K562 (cell line): ENCODE measurements around the gene PIP4K2A. TPM values are rescaled to one million over a fixed set of nuclear protein-coding genes. Genes with fewer than 3 reads are reported as not detected.

Experiments
- ATAC-seq: fragments of 200-7000 bp; cut with Tn5 transposase; 3 replicates; pipeline ENCODE4 v1.9.1; 2020; ENCODE audit warnings: moderate library complexity
- BruUV-seq: library from RNA; stranded (reverse); fragments of 400-500 nt; replicated peaks from 2 replicates; lab custom pipeline; 2021; lab: Mats Ljungman, UMichigan
- CTCF ChIA-PET: fragments of 300-600 bp; formaldehyde crosslinking; extraction: SDS; loops from one replicate; lab custom pipeline; 2021; ENCODE audit warnings: low intra/inter-chr PET ratio; lab: Yijun Ruan, JAX
- POLR2A ChIA-PET: fragments of 300-600, 350-650 bp; sonication (Branson Sonifier 250); formaldehyde crosslinking; extraction: SDS; loops from one replicate; lab custom pipeline; 2021; ENCODE audit warnings: antibody characterized with exemption, inconsistent platforms; lab: Yijun Ruan, JAX
- DNase-seq, 4 experiments: peaks; one replicate each; pipeline versions ENCODE4 v3.0.0 to v3.0.0-alpha.2; 2011 to 2018; ENCODE audit warnings: low spot score in 3 of 4, mixed read lengths in 3 of 4; ENCODE audit errors: extremely low read depth in 1 of 4
- FAIRE-seq: peaks from 2 replicates; lab custom pipeline; 2011; peaks lifted over from hg19 to GRCh38; lab: Jason Lieb, UNC
- H2AFZ ChIP-seq: 2 replicates; pipeline ENCODE4 v1.6.0; 2011; ENCODE audit warnings: low read depth, low read length, control low read depth, inconsistent platforms
- H3K27ac ChIP-seq: fragments of 200-600 bp; 3 replicates; pipeline ENCODE4 v1.8.0; 2011; ENCODE audit warnings: low read depth, mild to moderate bottlenecking, control low read depth, inconsistent platforms, low read length, moderate library complexity, mixed read lengths; ENCODE audit errors: extremely low read depth
- H3K27me3 ChIP-seq, 2 experiments: fragments of 300-600 bp in 1 of 2; 2 replicates in 1 of 2; 3 replicates in 1 of 2; pipeline versions ENCODE4 v1.6.0 to v1.8.0; 2011; ENCODE audit warnings: inconsistent platforms in 2 of 2, low read length in 2 of 2, mild to moderate bottlenecking in 1 of 2, mixed read lengths in 1 of 2, moderate library complexity in 1 of 2; ENCODE audit not compliant: control insufficient read depth in 2 of 2, insufficient read depth in 2 of 2
- H3K36me3 ChIP-seq: fragments of 300-600 bp; 3 replicates; pipeline ENCODE4 v1.8.0; 2011; ENCODE audit warnings: mild to moderate bottlenecking, low read length, inconsistent platforms; ENCODE audit not compliant: control insufficient read depth, insufficient read depth
- H3K4me1 ChIP-seq, 2 experiments: fragments of 200-600 bp in 1 of 2; replicated peaks in 1 of 2; 2 replicates in 1 of 2; 3 replicates in 1 of 2; pipeline versions ENCODE4 v1.5.1 to v1.8.0; 2011; ENCODE audit warnings: inconsistent platforms in 2 of 2, low read length in 2 of 2, mild to moderate bottlenecking in 1 of 2, mixed read lengths in 1 of 2, moderate library complexity in 1 of 2; ENCODE audit not compliant: control insufficient read depth in 2 of 2, insufficient read depth in 2 of 2
- H3K4me2 ChIP-seq: 2 replicates; pipeline ENCODE4 v1.6.1; 2011; ENCODE audit warnings: low read length, control low read depth, inconsistent platforms, mixed read lengths; ENCODE audit not compliant: insufficient read depth
- H3K4me3 ChIP-seq: fragments of 200-600 bp; sonication (generic), shearing (Covaris generic); 2 replicates; pipeline ENCODE4 v1.5.1; 2016; ENCODE audit warnings: control low read depth, inconsistent platforms
- H3K79me2 ChIP-seq: fragments of 200-600 bp; 3 replicates; pipeline ENCODE4 v1.8.0; 2011; ENCODE audit warnings: low read length, inconsistent platforms; ENCODE audit not compliant: control insufficient read depth, insufficient read depth
- H3K9ac ChIP-seq, 2 experiments: 2 replicates each; pipeline versions ENCODE4 v1.6.0 to v1.6.1; 2011; ENCODE audit warnings: low read depth in 2 of 2, low read length in 2 of 2, control low read depth in 1 of 2, inconsistent platforms in 1 of 2, mild to moderate bottlenecking in 1 of 2, mixed read lengths in 1 of 2; ENCODE audit not compliant: insufficient read depth in 1 of 2
- H3K9me1 ChIP-seq: one replicate; pipeline ENCODE4 v1.6.0; 2011; ENCODE audit warnings: inconsistent platforms, mild to moderate bottlenecking, low read length, moderate library complexity; ENCODE audit not compliant: control insufficient read depth, insufficient read depth
- H3K9me3 ChIP-seq: replicated peaks from 2 replicates; pipeline ENCODE4 v1.5.1; 2011; ENCODE audit warnings: low read depth, low read length, inconsistent platforms; ENCODE audit not compliant: control insufficient read depth, insufficient read depth
- H4K20me1 ChIP-seq: replicated peaks from 2 replicates; pipeline ENCODE4 v1.6.1; 2011; ENCODE audit warnings: low read length, inconsistent platforms, mixed read lengths; ENCODE audit not compliant: control insufficient read depth, insufficient read depth
- CBFA2T2 ChIP-seq: fragments of 450-650 bp; conservative IDR thresholded peaks from 2 replicates; pipeline ENCODE4 v1.6.1; 2017; ENCODE audit warnings: mild to moderate bottlenecking
- ESRRA ChIP-seq: fragments of 450-650 bp; IDR thresholded peaks from 2 replicates; pipeline ENCODE4 v1.6.1; 2014; ENCODE audit warnings: low read depth, mild to moderate bottlenecking, moderate library complexity, borderline replicate concordance
- ESRRB ChIP-seq: fragments of 250-450 bp; sonication (Bioruptor Pico); IDR thresholded peaks from 2 replicates; pipeline ENCODE4 v1.5.0; 2020; ENCODE audit warnings: mild to moderate bottlenecking, moderate library complexity, borderline replicate concordance
- NR2C1 ChIP-seq, 2 experiments: fragments of 450-650 bp; IDR thresholded peaks; 2 replicates each; pipeline ENCODE4 v1.6.1; 2017; ENCODE audit warnings: mild to moderate bottlenecking in 2 of 2, antibody characterized with exemption in 1 of 2, inconsistent platforms in 1 of 2, missing compliant biosample characterization in 1 of 2, missing genetic modification characterization in 1 of 2
- PCBP2 ChIP-seq: fragments of 200-400 bp; formaldehyde crosslinking; IDR thresholded peaks from 2 replicates; pipeline ENCODE4 v1.6.1; 2018; ENCODE audit warnings: low read length, low read depth, mild to moderate bottlenecking, moderate library complexity; ENCODE audit not compliant: poor library complexity, severe bottlenecking
- RAD21 ChIP-seq, 2 experiments: fragments of 250-450 bp in 1 of 2; fragments of 450-650 bp in 1 of 2; sonication (Bioruptor Pico) in 1 of 2; formaldehyde crosslinking in 1 of 2; IDR thresholded peaks in 1 of 2; conservative IDR thresholded peaks in 1 of 2; 2 replicates each; pipeline versions ENCODE4 v1.4.0 to v1.8.0; 2020 to 2022; ENCODE audit warnings: mild to moderate bottlenecking in 2 of 2, moderate library complexity in 1 of 2
- RBM14 ChIP-seq: fragments of 200-400 bp; formaldehyde crosslinking; IDR thresholded peaks from 2 replicates; pipeline ENCODE4 v1.6.1; 2018; ENCODE audit warnings: low read depth, mild to moderate bottlenecking, low read length, moderate library complexity, borderline replicate concordance; ENCODE audit not compliant: insufficient read depth
- RERE ChIP-seq: sonication (generic); formaldehyde crosslinking; IDR thresholded peaks from 2 replicates; pipeline ENCODE4 v1.8.0; 2023; ENCODE audit warnings: missing genetic modification reagents, mild to moderate bottlenecking, borderline replicate concordance
- STAT6 ChIP-seq: sonication (generic); formaldehyde crosslinking; IDR thresholded peaks from 2 replicates; pipeline ENCODE4 v1.8.1; 2023; ENCODE audit warnings: mild to moderate bottlenecking, missing genetic modification reagents
- ZNF134 ChIP-seq: fragments of 250-450 bp; sonication (Bioruptor Pico); conservative IDR thresholded peaks from 2 replicates; pipeline ENCODE4 v1.4.0; 2020
- WGBS: fragments of 100-300 bp; shearing (Covaris generic); methylation state at CpG from one replicate; pipeline ENCODE4 v1.1.6; 2016; ENCODE audit warnings: low coverage, mixed read lengths; ENCODE audit not compliant: insufficient coverage; ENCODE audit errors: missing lambda C conversion rate; 5-methylcytosine and 5-hydroxymethylcytosine counted together
- in situ Hi-C: fragments of 300-500 bp; cut with MboI; formaldehyde crosslinking; loops from 4 replicates; pipeline ENCODE4 v1.15.0; 2018; ENCODE audit warnings: inconsistent platforms, mixed read lengths
- intact Hi-C: fragments of 100-400 bp; cut with micrococcal nuclease; formaldehyde crosslinking; loops from 2 replicates; pipeline ENCODE4 v1.14.2; 2022
- polyA plus RNA-seq, 8 experiments: library from polyadenylated mRNA; depleted of rRNA in 4 of 8; stranded (reverse) in 5 of 8; unstranded in 3 of 8; fragments of >200 nt; fragmentation: Nextera tagmentation in 2 of 8; fragmentation: Illumina TruSeq in 1 of 8; extraction: Ambion mirVana in 2 of 8; extraction: Trizol in 1 of 8; gene quantifications; 2 replicates each; pipeline versions ENCODE4 v1.2.1 to v1.2.3, GENCODE V29; 2011 to 2014; ENCODE audit warnings: inconsistent platforms in 1 of 8, missing spikeins in 1 of 8
- total RNA-seq, 7 experiments: library from RNA; depleted of rRNA in 6 of 7; stranded (reverse); fragments of >200 nt in 6 of 7; fragmentation: Illumina TruSeq in 2 of 7; extraction: Trizol in 2 of 7; gene quantifications; 2 replicates each; pipeline versions ENCODE4 v1.2.1 to v1.2.3, GENCODE V29; 2011 to 2021; ENCODE audit warnings: low replicate concordance in 1 of 7

The PIP4K2A gene
- total and polyA plus RNA-seq, 9 of the 15 experiments (the other 6 are each of a cell fraction or from before 2014, with no cell fraction given): 35.6 to 117 (median 71.9) TPM

GRCh38 chr10:22573820-22574569 lies 140.4 kb downstream of the PIP4K2A start:
- Histone ChIP-seq H3K27me3 (no peaks in the 10 kb centered on the region), H3K9ac (no peak overlapping the region), H3K4me1 (no peaks in the 10 kb centered on the region), H4K20me1 (no peaks in the 10 kb centered on the region), H3K27ac (no peak overlapping the region), H2AFZ (no peak overlapping the region), H3K79me2 (no peaks in the 10 kb centered on the region; the same call in 2 of the 3 replicates), H3K36me3 (peaks cover 86% of the 10 kb centered on the region), H3K4me2 (no peak overlapping the region), H3K9me1 (no peaks in the 10 kb centered on the region), H3K9me3 (no peaks in the 10 kb centered on the region), H3K4me3 (no peak overlapping the region)
- ChIA-PET POLR2A (interaction anchor here (0.6 to 2.4 kb wide), 3 partner anchors 18 to 119 kb away, joined by 3 to 5 read pairs (median 3); no protein-coding TSS in a partner anchor), CTCF (interaction anchor here (0.6 to 1.4 kb wide), 6 partner anchors 26 to 493 kb away, joined by 3 to 6 read pairs (median 4); no protein-coding TSS in a partner anchor)
- 64% methylated on average over 7 of the region's 7 CpGs for WGBS
- FAIRE-seq (peak; percentile 35), DNase-seq (peak; percentile 23 to 43 (median 28)), ATAC-seq (peak; percentile 69)
- in situ Hi-C loops (loop anchor here (10.0 kb wide), 1 partner anchor 491 kb away; no protein-coding TSS in a partner anchor), intact Hi-C loops (loop anchor here (2.0 to 5.0 kb wide), 3 partner anchors 278 to 495 kb away; no protein-coding TSS in a partner anchor)
- BruUV-seq: no TSS peak
- TF ChIP-seq ZNF134 (CRISPR knock-in tag): no peak
- TF ChIP-seq RAD21 (CRISPR knock-in tag; conservative IDR thresholded peaks at IDR 0.05 in 1 of 2, IDR thresholded peaks at IDR 0.05 in 1 of 2): peak; percentile 47 to 81
- TF ChIP-seq RBM14: no peak
- TF ChIP-seq CBFA2T2: no peak
- TF ChIP-seq STAT6 (CRISPR knock-in tag): no peak
- TF ChIP-seq ESRRA: no peak
- TF ChIP-seq ESRRB (CRISPR knock-in tag): no peak
- TF ChIP-seq RERE (CRISPR knock-in tag): no peak
- TF ChIP-seq NR2C1 (IDR thresholded peaks at IDR 0.05): no peak
- no peak for TF ChIP-seq NR2C1 (tag; IDR thresholded peaks at IDR 0.05)
- TF ChIP-seq PCBP2: no peak
